NCI-H2227 (cell line): ENCODE data around the gene RAVER2.
"Not testable (repeated sequence)": the region's sequence is repeated elsewhere in the genome, so short reads cannot be mapped to it uniquely, and the experiment has no call there.

Source experiments
- DNase-seq: peaks from one replicate; lab custom pipeline; 2025; ENCODE audit not compliant: unreplicated experiment; lab: John Stamatoyannopoulos, UW

The RAVER2 gene

DNA sequence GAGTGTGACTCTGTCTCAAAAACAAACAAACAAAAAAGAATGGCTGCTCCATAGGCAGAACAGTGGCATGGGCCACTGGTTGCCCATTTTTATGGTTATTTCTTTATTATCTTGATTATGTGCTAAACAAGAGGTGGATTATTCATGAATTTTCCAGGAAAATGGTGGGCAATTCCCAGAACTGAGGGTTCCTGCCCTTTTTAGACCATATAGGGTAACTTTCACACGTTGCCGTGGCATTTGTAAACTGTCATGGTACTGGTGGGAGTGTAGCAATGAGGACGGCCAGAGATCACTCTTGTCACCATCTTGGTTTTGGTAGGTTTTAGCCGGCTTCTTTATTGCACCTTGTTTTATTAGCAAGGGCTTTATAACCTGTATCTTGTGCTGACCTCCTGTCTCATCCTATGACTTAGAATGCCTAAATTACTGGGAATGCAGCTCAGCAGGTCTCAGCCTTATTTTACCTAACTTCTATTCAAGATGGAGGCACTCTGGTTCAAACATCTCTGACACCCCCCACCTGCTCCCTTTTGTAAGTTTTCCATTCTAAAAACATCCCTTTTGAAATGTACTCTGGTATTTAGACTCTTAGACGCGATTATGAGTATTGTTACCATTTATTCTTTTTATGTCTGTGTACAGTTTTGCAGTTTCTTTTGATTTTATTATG, 57.1 kb downstream of the RAVER2 start:
- DNase-seq: no peak

DNA sequence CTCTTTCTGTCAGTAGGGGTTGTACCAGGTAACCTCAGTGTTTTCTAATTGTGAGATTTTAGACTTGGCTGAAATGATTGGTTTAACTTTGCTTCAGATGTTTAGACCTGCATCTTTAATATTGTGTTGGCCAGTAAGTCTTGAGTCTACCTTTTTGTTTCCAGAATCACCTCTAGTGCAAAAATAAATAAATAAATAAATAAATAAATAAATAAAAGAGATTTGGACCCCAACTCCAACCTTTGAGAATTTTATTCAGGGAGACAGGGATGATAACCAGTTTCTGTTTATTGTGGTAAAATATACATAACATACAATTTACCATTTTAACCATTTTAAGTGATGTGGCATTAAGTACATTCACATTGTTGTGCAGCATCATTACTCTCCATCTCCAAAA, 64.4 kb downstream of the RAVER2 start:
- no peak for DNase-seq

DNA sequence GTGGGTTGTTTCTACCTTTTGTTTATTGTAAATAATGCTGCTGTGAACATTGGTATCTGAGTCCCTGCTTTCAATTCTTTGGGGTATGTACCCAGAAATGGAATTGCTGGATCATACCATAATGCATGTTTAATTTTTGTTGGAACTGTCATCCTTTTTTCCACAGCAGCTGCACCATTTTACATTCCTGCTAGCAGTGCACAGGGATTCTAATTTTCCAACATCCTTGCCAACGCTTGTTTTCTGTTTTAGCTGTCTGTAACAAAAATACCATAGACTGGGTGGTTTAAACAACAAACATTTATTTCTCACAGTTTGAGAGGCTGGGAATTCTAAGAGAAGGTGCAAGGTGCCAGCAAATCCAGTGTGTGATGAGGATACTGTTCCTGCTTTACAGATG, 65.1 kb downstream of the RAVER2 start:
- no peak for DNase-seq

- no peak for DNase-seq
Measured at GRCh38 chr1:64811131-64811530, 66.3 kb downstream of the RAVER2 start.

GRCh38 chr1:64814427-64814826, 69.6 kb downstream of the RAVER2 start:
- no peak for DNase-seq

GRCh38 chr1:64817364-64817763, 72.5 kb downstream of the RAVER2 start:
- not testable (repeated sequence) for DNase-seq

DNA sequence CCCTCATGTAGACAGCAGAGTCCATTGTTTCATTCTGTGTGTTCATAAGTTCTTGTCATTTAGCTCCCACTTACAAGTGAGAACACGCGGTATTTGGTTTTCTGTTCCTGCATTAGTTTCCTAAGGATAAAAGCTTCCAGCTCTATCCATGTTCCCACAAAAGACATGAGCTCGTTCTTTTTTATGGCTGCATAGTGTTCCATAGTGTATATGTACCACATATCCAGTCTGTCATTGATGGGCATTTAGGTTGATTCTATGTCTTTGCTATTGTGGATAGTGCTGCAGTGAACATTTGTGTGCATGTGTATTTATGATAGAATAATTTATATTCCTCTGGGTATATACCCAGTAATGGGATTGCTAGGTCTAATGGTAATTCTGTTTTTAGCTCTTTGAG, 75.7 kb downstream of the RAVER2 start:
- not testable (repeated sequence) for DNase-seq

DNA sequence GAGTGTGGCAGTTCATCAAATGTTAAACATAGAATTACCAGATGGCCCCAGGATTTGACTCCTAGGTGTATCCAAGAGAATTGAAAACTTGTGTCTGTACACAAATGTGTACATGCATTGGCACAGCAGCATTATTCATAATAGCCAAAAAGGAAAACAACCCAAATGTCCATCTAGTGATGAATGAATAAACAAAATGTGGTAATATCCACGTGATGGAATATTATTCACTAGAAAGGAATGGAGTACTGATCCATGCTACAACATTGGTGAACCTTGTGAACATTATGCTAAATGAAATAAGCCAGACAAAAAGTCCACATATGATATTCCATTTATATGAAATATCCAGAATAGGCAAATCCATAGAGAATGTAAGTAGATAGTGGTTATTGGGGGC, 77.7 kb downstream of the RAVER2 start:
- no peak for DNase-seq

GRCh38 chr1:64823691-64824476, 79.0 kb downstream of the RAVER2 start:
- DNase-seq: peak; percentile 89

- DNase-seq: no peak
Measured at GRCh38 chr1:64826991-64827390, 82.1 kb downstream of the RAVER2 start.

DNA sequence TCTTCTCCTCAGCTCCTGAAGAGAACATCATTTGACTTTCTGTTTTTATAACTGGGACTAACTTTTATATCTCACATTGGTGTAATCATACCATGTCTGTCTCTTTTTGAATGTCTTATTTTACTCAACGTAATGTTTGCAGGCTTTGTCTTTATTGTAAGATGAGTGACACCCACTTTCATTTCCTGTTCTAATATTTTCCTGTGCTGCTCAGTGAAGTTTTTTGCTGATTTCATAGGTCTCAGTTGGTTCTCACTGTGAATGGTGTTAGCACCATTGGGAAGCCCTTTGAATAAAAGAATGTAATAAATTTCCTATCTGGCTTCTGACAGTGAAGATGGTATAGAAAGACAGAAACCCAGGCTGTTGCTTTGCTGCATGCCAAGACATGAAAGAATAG, 84.0 kb downstream of the RAVER2 start:
- DNase-seq: no peak

DNA sequence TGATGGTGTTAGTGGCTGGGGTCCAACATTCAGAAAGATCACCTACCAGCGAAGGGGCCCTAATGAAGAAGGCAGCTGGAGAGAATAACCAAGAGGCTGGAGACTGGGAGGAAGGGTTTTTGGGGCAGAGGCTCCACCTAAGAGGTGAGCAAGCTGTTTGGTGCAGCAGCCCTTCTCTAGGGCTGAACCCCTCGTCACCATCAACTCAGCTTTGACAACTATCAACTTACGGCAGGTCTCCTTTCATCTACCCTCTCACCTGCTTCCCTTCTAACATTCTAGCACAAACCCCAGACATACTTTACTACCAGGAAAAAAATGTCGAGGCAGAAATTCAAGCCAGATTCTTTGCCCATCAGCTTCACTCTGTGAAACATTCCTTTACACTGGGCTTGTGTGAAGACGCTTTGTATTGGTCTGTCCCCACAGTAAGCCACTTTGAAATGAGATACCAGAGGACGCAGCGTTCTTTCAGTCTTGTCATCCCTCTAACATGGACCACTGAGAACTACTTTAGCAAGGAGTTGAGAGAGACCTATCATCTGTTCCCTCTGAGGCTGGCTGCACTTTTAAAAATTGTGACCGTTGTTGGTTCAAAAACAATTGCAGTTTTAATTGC, 84.6 kb downstream of the RAVER2 start:
- no peak for DNase-seq

DNA sequence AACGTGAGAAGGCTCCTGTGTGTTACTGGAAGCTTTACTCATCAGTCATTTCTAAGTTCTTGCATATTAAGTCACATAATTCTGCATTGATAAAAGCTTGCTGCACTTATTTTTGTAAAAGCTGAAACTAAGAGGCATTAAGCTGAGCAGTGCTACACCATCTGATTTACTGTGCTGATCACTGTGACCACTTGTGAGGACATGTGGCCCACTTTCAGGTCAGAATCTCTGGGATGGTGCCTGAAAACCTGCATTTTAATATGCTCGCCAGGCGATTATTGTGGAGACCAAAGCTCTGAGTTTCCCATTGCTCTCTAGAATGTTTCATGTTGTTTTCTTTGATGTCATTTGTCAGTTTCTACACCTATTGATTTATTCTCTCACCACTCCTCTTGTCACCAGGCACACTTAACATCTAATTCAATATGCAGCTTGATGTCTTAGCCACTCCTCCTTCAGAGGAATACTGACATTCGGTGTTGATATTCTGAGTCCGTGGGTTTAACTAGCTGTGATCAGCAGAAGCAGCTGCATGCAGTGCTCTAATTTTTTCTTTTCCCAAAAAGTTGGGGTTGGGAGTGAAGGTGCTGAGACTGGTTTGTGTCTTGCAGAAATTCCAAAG, 85.3 kb downstream of the RAVER2 start:
- no peak for DNase-seq

- DNase-seq: no peak
Measured at GRCh38 chr1:64834734-64835133, 89.9 kb downstream of the RAVER2 start.

DNA sequence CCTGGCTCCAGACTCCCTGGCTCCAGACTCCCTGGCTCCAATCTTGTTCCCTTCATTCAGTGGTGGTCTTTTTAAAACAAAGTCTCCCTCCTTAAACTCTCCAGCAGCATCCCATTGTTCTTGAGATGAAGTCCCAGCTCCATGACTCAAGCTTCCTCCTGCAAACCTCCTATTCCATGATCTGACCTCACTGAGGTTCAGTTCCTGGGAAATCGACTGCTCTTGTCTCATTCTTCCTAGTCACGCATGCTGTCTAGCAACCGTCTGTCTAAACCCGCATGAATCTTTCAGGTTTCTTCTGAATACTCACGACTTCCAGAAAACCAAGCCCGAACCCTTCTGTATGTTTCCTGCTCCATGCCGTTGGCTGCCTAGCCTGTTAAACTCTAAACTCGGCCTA, 91.9 kb downstream of the RAVER2 start:
- DNase-seq: no peak

- DNase-seq: no peak
Measured at GRCh38 chr1:64838486-64838885, 93.6 kb downstream of the RAVER2 start.

DNA sequence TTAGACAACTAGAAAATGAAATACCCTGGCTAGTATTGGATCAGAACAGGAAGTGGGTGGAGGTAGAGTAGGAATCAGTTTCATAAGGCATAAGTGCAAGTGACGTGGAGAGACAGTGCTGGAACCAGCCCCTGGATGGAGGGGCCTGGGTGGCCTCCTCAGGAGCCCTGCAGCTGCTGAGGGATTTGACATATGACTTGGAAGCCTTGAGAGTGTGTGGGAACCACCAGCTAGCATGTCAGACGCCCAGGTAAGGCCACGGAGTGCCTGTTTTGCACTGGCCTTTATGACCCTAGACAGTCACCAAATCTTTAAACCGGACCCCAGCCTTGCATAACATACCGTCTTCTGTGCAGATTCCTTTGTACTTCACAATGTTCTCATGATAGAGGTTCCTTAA, 94.4 kb downstream of the RAVER2 start:
- DNase-seq: no peak

DNA sequence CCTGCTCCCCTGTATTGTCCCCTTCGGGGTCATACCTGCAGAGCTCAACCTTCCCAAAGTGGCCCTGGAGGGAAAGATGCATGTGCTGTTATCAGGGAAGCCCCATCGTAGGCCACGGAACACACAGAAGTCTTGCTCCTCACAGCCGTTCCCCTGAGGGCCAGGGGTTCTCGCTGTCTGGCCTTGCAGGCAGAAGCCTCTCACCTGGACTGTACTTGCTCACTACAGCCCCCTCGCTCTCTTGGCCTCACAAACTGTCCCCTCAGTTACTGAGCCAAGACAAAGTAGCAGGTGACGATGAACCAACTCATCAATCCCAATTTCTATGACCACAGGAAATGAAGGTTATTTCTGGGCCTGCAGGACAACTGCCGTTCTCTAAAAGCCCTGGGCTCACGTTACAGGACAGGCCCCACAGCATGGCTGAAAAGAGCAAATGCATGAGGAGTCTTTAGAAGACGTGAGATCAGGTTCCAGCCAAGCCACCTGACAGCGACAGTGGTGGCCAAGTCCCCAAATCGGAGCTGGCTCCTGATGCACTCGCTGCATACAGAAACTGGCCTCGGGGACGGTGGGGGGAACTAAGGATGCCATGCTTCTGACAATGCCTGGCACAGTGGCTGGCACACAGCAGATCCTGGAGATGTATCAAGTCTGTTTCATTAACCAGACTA, 95.0 kb downstream of the RAVER2 start:
- DNase-seq: no peak

GRCh38 chr1:64841330-64842065, 96.6 kb downstream of the RAVER2 start:
- DNase-seq: no peak

- no peak for DNase-seq
Measured at GRCh38 chr1:64842224-64842623, 97.3 kb downstream of the RAVER2 start.

- DNase-seq: no peak
Measured at GRCh38 chr1:64843675-64844074, 98.8 kb downstream of the RAVER2 start.
